Hepatocyte (in vitro differentiated cells): ENCODE measurements around the gene NHSL2. TPM values are rescaled to one million over a fixed set of nuclear protein-coding genes. Genes with fewer than 3 reads are reported as not detected.

Experiments
- DNase-seq: peaks from one replicate; pipeline ENCODE4 v3.0.0-alpha.2; 2016; ENCODE audit warnings: low spot score
- H2AFZ ChIP-seq: fragments of 200-600 bp; sonication (generic); 2 replicates; pipeline ENCODE4 v1.6.0; 2016; ENCODE audit warnings: antibody characterized with exemption, mild to moderate bottlenecking
- H3K27ac ChIP-seq: fragments of 200-600 bp; sonication (generic); 2 replicates; pipeline ENCODE4 v1.5.1; 2016; ENCODE audit warnings: mild to moderate bottlenecking
- H3K27me3 ChIP-seq: fragments of 200-600 bp; sonication (generic); 2 replicates; pipeline ENCODE4 v1.6.1; 2016
- H3K36me3 ChIP-seq: fragments of 200-600 bp; sonication (generic); replicated peaks from 2 replicates; pipeline ENCODE4 v1.5.1; 2016; ENCODE audit warnings: low read depth; ENCODE audit not compliant: insufficient read depth
- H3K4me1 ChIP-seq: fragments of 200-600 bp; sonication (generic); 2 replicates; pipeline ENCODE4 v1.5.1; 2016; ENCODE audit warnings: mild to moderate bottlenecking, moderate library complexity; ENCODE audit not compliant: insufficient read depth
- H3K4me2 ChIP-seq: fragments of 200-600 bp; sonication (generic); 2 replicates; pipeline ENCODE4 v1.6.0; 2016
- H3K4me3 ChIP-seq: fragments of 200-600 bp; sonication (generic); 2 replicates; pipeline ENCODE4 v1.5.1; 2016; ENCODE audit warnings: mild to moderate bottlenecking
- H3K79me2 ChIP-seq: fragments of 200-600 bp; sonication (generic); 2 replicates; pipeline ENCODE4 v1.6.0; 2017; ENCODE audit warnings: mild to moderate bottlenecking
- H3K9me2 ChIP-seq: fragments of 200-600 bp; sonication (generic); replicated peaks from 2 replicates; pipeline ENCODE4 v1.6.0; 2017; ENCODE audit warnings: mild to moderate bottlenecking; ENCODE audit not compliant: insufficient read depth
- H3K9me3 ChIP-seq: fragments of 200-600 bp; sonication (generic); 2 replicates; pipeline ENCODE4 v1.5.1; 2016; ENCODE audit warnings: low read depth, mild to moderate bottlenecking
- H4K20me1 ChIP-seq: fragments of 200-600 bp; sonication (generic); 2 replicates; pipeline ENCODE4 v1.6.0; 2016; ENCODE audit warnings: mild to moderate bottlenecking; ENCODE audit not compliant: insufficient read depth, poor library complexity, severe bottlenecking
- EZH2 ChIP-seq: fragments of 200-600 bp; sonication (generic); IDR thresholded peaks from 2 replicates; pipeline ENCODE4 v1.6.1; 2016; ENCODE audit warnings: antibody characterized with exemption, mild to moderate bottlenecking, borderline replicate concordance
- EZH2phosphoT487 ChIP-seq: fragments of 200-600 bp; sonication (generic); IDR thresholded peaks from one replicate; pipeline ENCODE4 v1.6.1; 2018; ENCODE audit warnings: antibody characterized with exemption, mild to moderate bottlenecking, low read depth, moderate library complexity; ENCODE audit not compliant: unreplicated experiment, severe bottlenecking
- WGBS: methylation state at CpG from one replicate; pipeline ENCODE4 v1.1.6; 2016; ENCODE audit warnings: low lambda C conversion rate; ENCODE audit errors: missing lambda C conversion rate; 5-methylcytosine and 5-hydroxymethylcytosine counted together
- polyA plus RNA-seq: library from polyadenylated mRNA; unstranded; fragments of >200 nt; fragmentation: Nextera tagmentation; extraction: Ambion mirVana; gene quantifications from 2 replicates; pipeline ENCODE4 v1.2.1, GENCODE V29; 2016
- total RNA-seq: library from RNA; depleted of rRNA; stranded (reverse); fragments of >200 nt; gene quantifications from 2 replicates; pipeline ENCODE4 v1.2.3, GENCODE V29; 2014
- TF ChIP-seq, protein P1 (sequence below): fragments of 200-600 bp; sonication (generic); IDR thresholded peaks from 2 replicates; pipeline ENCODE4 v1.5.1; 2016; ENCODE audit warnings: antibody characterized with exemption, mild to moderate bottlenecking; ENCODE audit not compliant: poor library complexity

The NHSL2 gene
- total and polyA plus RNA-seq, 2 experiments from 2014 or later: 2.3 to 3.2 TPM

DNA sequence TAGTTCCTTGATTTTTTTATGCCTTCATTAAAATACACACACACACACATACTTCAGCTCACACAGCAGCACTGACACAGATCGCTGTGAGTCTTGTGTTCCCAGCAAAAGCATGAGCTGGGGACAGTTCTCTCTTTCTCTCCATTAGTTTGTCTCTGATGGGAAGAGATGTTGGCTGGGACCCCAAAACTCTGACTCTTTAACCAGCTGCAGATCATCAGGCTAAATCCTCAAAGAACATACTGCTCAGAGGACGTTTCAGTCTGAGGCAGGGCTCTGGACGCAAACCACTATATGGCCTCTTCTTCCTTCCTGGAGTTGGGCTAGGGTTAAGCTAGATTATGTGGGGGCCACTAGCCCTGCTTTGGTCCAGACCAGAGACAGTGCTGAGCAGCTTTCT, 109.6 kb downstream of the NHSL2 start:
- DNase-seq: no peak
- no peaks in the 10 kb centered on the region for H3K9me3 ChIP-seq
- H3K27ac ChIP-seq: peak overlapping the region; percentile 58
- H3K4me3 ChIP-seq: no peak overlapping the region
- peaks cover 20% of the 10 kb centered on the region for H3K4me1 ChIP-seq
- no peaks in the 10 kb centered on the region for H3K79me2 ChIP-seq
- no peaks in the 10 kb centered on the region for H3K36me3 ChIP-seq
- H3K4me2 ChIP-seq: no peak overlapping the region
- no peaks in the 10 kb centered on the region for H4K20me1 ChIP-seq
- 67% methylated on average over 3 of the region's 3 CpGs for WGBS
- no peaks in the 10 kb centered on the region for H3K9me2 ChIP-seq
- TF ChIP-seq, protein P1, sequence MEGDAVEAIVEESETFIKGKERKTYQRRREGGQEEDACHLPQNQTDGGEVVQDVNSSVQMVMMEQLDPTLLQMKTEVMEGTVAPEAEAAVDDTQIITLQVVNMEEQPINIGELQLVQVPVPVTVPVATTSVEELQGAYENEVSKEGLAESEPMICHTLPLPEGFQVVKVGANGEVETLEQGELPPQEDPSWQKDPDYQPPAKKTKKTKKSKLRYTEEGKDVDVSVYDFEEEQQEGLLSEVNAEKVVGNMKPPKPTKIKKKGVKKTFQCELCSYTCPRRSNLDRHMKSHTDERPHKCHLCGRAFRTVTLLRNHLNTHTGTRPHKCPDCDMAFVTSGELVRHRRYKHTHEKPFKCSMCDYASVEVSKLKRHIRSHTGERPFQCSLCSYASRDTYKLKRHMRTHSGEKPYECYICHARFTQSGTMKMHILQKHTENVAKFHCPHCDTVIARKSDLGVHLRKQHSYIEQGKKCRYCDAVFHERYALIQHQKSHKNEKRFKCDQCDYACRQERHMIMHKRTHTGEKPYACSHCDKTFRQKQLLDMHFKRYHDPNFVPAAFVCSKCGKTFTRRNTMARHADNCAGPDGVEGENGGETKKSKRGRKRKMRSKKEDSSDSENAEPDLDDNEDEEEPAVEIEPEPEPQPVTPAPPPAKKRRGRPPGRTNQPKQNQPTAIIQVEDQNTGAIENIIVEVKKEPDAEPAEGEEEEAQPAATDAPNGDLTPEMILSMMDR: no peak
- TF ChIP-seq EZH2 (no peak), EZH2phosphoT487 (no peak)
- H3K27me3 ChIP-seq: no peaks in the 10 kb centered on the region
- no peak overlapping the region for H2AFZ ChIP-seq

DNA sequence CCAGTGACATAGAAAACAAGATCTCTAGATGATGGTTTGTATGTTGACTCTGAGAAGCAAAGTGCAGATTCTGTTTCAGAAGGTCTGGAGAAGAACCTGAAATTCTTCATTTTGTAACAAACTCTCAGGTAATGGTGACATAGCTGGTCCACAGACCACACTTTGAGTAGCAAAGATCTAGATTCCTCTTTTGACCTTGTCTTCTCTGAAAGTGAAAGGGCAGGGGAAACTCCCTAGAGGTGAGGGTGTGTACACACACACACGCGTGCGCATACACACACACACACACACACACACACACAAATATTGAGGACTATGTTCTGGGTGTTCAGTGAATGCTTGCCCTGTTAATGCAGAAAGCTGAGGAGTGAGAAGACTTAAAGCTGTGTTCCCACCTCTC, 110.1 kb downstream of the NHSL2 start:
- Histone ChIP-seq H4K20me1 (no peaks in the 10 kb centered on the region), H2AFZ (no peak overlapping the region), H3K36me3 (no peaks in the 10 kb centered on the region), H3K27me3 (no peaks in the 10 kb centered on the region), H3K9me3 (no peaks in the 10 kb centered on the region), H3K9me2 (no peaks in the 10 kb centered on the region), H3K4me2 (no peak overlapping the region), H3K4me3 (no peak overlapping the region), H3K27ac (peak overlapping the region; percentile 58), H3K79me2 (no peaks in the 10 kb centered on the region), H3K4me1 (peaks cover 20% of the 10 kb centered on the region)
- TF ChIP-seq EZH2: no peak
- no peak for TF ChIP-seq EZH2phosphoT487
- TF ChIP-seq, protein P1: no peak
- DNase-seq: no peak
- 92% methylated on average over 3 of the region's 3 CpGs for WGBS

DNA sequence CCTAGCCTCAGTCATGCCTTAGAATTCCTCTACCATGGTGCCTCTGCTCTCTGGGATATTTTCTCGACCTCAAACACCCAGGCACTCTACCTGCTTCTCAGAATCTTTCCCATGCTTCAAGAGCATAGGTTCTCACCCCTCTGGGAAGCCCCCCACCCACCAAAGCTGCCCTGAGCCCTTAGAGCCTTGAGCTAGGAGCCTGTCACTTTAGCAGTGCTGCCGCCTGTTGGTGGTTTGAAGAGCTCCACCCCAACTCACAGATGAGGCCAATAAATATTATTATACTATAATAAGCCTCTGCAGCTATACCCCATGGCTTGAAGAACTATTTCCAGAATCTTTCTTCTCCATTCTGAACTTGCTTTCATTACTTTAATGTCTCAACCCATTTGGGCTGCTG, 111.3 kb downstream of the NHSL2 start:
- DNase-seq: no peak
- Histone ChIP-seq H3K9me3 (no peaks in the 10 kb centered on the region), H3K27ac (no peak overlapping the region), H2AFZ (no peak overlapping the region), H3K4me1 (peaks cover 20% of the 10 kb centered on the region), H3K4me3 (no peak overlapping the region), H3K27me3 (no peaks in the 10 kb centered on the region), H3K9me2 (no peaks in the 10 kb centered on the region), H3K79me2 (no peaks in the 10 kb centered on the region), H3K36me3 (no peaks in the 10 kb centered on the region), H4K20me1 (no peaks in the 10 kb centered on the region), H3K4me2 (no peak overlapping the region)
- TF ChIP-seq EZH2phosphoT487: no peak
- TF ChIP-seq, protein P1: peak; percentile 22
- 46% methylated on average over 2 of the region's 2 CpGs for WGBS

DNA sequence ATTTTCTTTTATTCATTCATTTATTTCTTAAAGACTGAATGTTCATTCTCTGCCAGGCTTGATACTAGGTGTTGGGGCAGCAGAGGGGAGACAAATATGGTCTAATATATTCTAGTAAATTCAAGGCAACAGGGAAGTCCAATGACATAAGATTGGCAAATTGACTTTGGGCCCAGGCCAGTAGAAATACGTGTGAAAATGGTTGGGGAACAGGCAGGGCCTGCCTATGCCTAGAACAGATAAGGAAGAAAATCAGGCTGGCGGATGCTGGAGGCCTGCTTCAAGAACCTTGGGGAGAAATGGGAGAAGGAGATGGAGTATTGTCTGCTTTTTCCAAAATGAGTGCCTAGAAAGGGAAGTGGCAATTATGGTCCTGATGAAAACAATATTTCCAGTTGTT, 112.4 kb downstream of the NHSL2 start:
- H3K9me2 ChIP-seq: no peaks in the 10 kb centered on the region
- no peaks in the 10 kb centered on the region for H3K79me2 ChIP-seq
- no peak for TF ChIP-seq EZH2
- TF ChIP-seq, protein P1: no peak
- TF ChIP-seq EZH2phosphoT487: no peak
- H3K27me3 ChIP-seq: no peaks in the 10 kb centered on the region
- 77% methylated on average over 2 of the region's 2 CpGs for WGBS
- H3K4me2 ChIP-seq: no peak overlapping the region
- no peak overlapping the region for H3K4me3 ChIP-seq
- H3K27ac ChIP-seq: no peak overlapping the region
- H2AFZ ChIP-seq: no peak overlapping the region
- peaks cover 16% of the 10 kb centered on the region for H3K4me1 ChIP-seq
- H4K20me1 ChIP-seq: no peaks in the 10 kb centered on the region
- no peaks in the 10 kb centered on the region for H3K36me3 ChIP-seq
- no peaks in the 10 kb centered on the region for H3K9me3 ChIP-seq
- DNase-seq: no peak
